ENCODE data around the gene LRRK1. TPM values are rescaled to one million over a fixed set of nuclear protein-coding genes. Genes with fewer than 3 reads are reported as not detected.
A peak's percentile ranks its signal among the peaks of the same experiment; 100 is the strongest.

LRRK1 gene
- total and polyA plus RNA-seq, 2 of the 13 experiments (the other 11 are each of a cell fraction or from before 2014, with no cell fraction given), result 0.13 to 1.2 TPM

DNA sequence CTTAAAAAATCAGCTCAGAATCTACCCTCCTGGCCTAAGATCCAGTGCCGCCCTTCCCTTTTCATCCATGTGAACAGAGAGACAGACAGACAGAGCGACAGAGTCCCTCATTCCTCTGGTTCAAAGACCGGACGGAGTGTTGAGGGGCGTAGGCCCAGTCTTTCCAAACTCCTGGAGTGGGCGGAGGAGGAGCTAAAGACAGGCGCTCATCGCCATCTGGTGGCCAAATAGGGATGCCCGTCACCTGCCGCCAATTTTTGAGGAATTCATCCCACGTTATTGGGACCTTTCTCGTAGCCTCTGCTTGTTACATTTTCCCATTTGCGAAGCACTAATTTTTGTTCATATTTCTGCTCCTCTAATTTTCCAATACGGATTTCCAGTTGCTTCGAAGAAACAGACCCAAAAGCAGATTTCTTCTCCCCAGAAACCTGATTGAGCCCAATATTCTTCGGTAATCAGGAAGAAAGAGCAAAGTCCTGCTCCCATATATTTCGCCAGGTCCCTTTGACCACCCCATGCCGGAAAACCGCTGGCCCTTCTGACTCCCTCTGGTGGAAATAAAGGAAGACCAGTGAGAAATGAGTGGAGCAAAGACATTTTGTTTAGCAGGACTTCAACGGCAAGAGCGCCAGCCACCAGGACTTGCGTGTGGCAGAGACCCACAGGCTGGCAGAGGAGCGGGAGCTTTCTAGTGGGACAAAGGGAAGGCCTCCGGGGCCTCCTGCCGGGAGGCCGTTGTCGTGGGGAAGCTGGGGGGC is 88.0 kb downstream of the LRRK1 start (continued):
- no peak for TF ChIP-seq NFKB2 (CRISPR knock-in tag; IDR thresholded peaks at IDR 0.05; ENCODE audit: borderline replicate concordance)
- no peak for TF ChIP-seq E2F1 (CRISPR knock-in tag; IDR thresholded peaks at IDR 0.05)
- peak; percentile 30; the same call in 1 of the 2 replicates for TF ChIP-seq EHMT2 (IDR thresholded peaks at IDR 0.05; ENCODE audit: borderline replicate concordance, low read depth, low read length)
- no peak for TF ChIP-seq HOXD1 (CRISPR knock-in tag; IDR thresholded peaks at IDR 0.05)
- no peak for TF ChIP-seq SMAD3 (CRISPR knock-in tag; IDR thresholded peaks at IDR 0.05)
- no peak for TF ChIP-seq ZNF672 (CRISPR knock-in tag; IDR thresholded peaks at IDR 0.05)
- TF ChIP-seq SP1 (IDR thresholded peaks at IDR 0.05), result no peak
- 0 out of 2 replicates have a peak, but pooled peaks have one; percentile 20 for TF ChIP-seq SP1 (CRISPR knock-in tag; IDR thresholded peaks at IDR 0.05)
- no peak for TF ChIP-seq ZNF605 (CRISPR knock-in tag; IDR thresholded peaks at IDR 0.05)
- no peak for TF ChIP-seq POLR2AphosphoS2 (IDR thresholded peaks at IDR 0.05; ENCODE audit: low read depth, low read length)
- TF ChIP-seq MEIS1 (CRISPR knock-in tag; IDR thresholded peaks at IDR 0.05; ENCODE audit: borderline replicate concordance), result no peak
- TF ChIP-seq, protein P1, sequence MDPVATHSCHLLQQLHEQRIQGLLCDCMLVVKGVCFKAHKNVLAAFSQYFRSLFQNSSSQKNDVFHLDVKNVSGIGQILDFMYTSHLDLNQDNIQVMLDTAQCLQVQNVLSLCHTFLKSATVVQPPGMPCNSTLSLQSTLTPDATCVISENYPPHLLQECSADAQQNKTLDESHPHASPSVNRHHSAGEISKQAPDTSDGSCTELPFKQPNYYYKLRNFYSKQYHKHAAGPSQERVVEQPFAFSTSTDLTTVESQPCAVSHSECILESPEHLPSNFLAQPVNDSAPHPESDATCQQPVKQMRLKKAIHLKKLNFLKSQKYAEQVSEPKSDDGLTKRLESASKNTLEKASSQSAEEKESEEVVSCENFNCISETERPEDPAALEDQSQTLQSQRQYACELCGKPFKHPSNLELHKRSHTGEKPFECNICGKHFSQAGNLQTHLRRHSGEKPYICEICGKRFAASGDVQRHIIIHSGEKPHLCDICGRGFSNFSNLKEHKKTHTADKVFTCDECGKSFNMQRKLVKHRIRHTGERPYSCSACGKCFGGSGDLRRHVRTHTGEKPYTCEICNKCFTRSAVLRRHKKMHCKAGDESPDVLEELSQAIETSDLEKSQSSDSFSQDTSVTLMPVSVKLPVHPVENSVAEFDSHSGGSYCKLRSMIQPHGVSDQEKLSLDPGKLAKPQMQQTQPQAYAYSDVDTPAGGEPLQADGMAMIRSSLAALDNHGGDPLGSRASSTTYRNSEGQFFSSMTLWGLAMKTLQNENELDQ (CRISPR knock-in tag; IDR thresholded peaks at IDR 0.05; ENCODE audit: borderline replicate concordance), result no peak
- TF ChIP-seq, protein P2, sequence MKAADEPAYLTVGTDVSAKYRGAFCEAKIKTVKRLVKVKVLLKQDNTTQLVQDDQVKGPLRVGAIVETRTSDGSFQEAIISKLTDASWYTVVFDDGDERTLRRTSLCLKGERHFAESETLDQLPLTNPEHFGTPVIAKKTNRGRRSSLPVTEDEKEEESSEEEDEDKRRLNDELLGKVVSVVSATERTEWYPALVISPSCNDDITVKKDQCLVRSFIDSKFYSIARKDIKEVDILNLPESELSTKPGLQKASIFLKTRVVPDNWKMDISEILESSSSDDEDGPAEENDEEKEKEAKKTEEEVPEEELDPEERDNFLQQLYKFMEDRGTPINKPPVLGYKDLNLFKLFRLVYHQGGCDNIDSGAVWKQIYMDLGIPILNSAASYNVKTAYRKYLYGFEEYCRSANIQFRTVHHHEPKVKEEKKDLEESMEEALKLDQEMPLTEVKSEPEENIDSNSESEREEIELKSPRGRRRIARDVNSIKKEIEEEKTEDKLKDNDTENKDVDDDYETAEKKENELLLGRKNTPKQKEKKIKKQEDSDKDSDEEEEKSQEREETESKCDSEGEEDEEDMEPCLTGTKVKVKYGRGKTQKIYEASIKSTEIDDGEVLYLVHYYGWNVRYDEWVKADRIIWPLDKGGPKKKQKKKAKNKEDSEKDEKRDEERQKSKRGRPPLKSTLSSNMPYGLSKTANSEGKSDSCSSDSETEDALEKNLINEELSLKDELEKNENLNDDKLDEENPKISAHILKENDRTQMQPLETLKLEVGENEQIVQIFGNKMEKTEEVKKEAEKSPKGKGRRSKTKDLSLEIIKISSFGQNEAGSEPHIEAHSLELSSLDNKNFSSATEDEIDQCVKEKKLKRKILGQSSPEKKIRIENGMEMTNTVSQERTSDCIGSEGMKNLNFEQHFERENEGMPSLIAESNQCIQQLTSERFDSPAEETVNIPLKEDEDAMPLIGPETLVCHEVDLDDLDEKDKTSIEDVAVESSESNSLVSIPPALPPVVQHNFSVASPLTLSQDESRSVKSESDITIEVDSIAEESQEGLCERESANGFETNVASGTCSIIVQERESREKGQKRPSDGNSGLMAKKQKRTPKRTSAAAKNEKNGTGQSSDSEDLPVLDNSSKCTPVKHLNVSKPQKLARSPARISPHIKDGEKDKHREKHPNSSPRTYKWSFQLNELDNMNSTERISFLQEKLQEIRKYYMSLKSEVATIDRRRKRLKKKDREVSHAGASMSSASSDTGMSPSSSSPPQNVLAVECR (CRISPR knock-in tag; IDR thresholded peaks at IDR 0.05; ENCODE audit: borderline replicate concordance), result 0 out of 2 replicates have a peak, but pooled peaks have one; percentile 7
- TF ChIP-seq RAD51 (IDR thresholded peaks at IDR 0.05; ENCODE audit: borderline replicate concordance), result no peak
- TF ChIP-seq DRAP1 (CRISPR knock-in tag; IDR thresholded peaks at IDR 0.05), result no peak
- TF ChIP-seq BATF2 (CRISPR knock-in tag; IDR thresholded peaks at IDR 0.05), result no peak
- TF ChIP-seq, protein P3, sequence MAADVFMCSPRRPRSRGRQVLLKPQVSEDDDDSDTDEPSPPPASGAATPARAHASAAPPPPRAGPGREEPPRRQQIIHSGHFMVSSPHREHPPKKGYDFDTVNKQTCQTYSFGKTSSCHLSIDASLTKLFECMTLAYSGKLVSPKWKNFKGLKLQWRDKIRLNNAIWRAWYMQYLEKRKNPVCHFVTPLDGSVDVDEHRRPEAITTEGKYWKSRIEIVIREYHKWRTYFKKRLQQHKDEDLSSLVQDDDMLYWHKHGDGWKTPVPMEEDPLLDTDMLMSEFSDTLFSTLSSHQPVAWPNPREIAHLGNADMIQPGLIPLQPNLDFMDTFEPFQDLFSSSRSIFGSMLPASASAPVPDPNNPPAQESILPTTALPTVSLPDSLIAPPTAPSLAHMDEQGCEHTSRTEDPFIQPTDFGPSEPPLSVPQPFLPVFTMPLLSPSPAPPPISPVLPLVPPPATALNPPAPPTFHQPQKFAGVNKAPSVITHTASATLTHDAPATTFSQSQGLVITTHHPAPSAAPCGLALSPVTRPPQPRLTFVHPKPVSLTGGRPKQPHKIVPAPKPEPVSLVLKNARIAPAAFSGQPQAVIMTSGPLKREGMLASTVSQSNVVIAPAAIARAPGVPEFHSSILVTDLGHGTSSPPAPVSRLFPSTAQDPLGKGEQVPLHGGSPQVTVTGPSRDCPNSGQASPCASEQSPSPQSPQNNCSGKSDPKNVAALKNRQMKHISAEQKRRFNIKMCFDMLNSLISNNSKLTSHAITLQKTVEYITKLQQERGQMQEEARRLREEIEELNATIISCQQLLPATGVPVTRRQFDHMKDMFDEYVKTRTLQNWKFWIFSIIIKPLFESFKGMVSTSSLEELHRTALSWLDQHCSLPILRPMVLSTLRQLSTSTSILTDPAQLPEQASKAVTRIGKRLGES (CRISPR knock-in tag; IDR thresholded peaks at IDR 0.05; ENCODE audit: borderline replicate concordance), result no peak
